NCI-H82 (cell line): ENCODE data around the gene SRXN1.
"Not testable (repeated sequence)": the region's sequence is repeated elsewhere in the genome, so short reads cannot be mapped to it uniquely, and the experiment has no call there.

Experiments used
- DNase-seq: peaks from one replicate; lab custom pipeline; 2025; lab: John Stamatoyannopoulos, UW

SRXN1 gene

DNA sequence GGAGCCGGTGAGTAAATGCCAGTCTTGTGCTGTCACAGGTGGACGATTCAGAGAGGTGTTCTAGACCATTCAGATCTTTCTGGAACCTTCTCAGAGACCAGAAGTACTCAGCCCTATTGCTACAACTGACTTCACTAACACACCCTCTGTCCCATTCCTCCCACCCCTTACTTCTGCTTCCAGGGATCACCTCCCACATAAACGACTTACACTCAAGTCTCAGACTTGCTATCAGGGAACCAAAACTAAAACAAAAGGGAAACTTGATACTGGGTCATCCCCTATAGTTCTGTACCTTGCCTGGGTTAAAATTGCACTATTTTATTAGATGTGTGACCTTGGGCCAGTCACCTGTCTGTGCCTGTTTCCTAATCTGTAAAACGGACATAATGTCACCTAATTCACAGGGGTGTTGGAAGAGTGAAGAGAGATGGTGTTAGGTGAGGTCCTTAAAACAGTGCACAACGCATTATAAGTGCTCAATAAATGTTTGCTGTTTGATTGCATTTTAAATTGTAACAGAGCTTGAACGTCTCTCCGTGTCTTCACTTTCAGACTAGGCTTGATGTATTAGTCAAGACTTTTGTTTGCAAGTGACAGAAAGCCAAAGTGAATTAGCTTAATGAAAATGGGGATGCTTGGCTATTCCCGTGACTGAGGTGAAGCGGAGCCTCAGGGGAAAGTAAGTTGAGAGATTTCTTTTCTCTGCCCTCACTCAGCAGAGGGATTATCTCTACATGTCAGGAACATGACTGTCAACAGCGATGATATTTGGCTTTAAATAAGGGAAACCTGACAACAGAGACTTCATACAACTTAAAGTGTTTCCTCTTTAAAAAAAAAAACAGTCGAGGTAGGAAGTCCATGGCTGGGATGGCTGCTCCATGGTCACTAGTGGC, 3.0 kb upstream of the SRXN1 start:
- DNase-seq = no peak

DNA sequence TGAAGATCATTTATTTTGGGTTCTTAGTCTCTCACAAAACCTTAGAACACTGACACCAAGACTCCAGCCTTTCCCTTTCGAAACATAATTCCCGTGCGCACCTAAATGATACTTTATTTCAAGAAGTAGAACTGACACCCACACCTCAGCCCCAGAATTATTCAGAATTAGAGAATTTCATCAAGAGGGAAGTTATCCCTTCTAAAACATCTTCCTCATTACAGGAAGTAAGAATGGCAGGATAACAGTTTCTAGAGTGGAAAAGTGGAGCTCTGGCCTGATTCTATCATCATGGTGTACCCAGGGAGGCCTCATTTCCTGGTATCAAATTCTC, 1.4 kb upstream of the SRXN1 start:
- no peak for DNase-seq

- peak; percentile 58 for DNase-seq
These were observed 803 bp upstream of the SRXN1 start for GRCh38 chr20:653590-654416.

DNA sequence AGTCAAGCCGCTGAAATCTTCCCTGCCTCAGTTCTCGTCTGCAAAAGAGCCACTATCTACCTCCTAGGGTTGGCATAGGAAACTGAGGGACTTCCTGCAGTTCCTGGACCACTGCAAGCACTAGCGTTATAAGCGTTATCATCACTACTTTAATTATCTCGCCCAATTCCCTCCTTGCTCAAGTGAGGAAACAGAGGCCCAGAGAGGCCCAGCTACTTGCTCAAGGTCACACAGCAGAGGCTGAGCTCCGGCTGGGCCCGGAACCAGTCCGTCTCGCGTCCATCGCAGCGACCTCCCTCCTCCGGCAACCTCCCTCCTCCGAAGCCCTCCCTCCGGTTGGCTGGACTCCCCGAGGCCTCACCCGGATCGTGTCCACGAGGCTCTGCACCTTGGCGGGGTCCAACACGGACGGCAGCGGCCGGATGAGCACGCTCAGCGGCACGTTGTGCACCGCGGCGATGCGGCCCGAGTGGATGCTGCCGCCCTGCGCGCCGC, 338 bp downstream of the SRXN1 start:
- peak; percentile 64 for DNase-seq

GRCh38 chr20:651713-652614, 1.0 kb downstream of the SRXN1 start:
- peak; percentile 47 for DNase-seq

DNA sequence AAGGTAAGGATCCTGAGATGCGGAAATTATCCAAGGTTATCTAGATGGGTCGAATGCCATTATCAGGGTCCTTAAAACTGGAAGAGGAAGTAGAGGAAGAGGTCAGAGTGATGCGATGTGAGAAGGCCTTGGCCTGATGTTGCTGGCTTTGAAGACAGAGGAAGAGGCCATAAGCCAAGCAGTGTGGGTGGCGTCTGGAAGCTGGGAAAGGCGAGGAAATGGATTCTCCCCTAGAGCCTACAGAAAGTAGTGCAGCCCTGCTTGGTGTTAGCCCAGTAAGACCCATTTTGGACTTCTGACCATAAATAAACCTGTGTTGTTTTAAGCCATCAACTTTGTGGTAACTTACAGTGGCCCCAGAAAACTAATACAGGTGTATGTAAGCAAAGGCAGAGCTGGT, 2.0 kb downstream of the SRXN1 start:
- peak; percentile 32 for DNase-seq

- DNase-seq = no peak
These were observed 2.7 kb downstream of the SRXN1 start for GRCh38 chr20:650281-650680.

DNA sequence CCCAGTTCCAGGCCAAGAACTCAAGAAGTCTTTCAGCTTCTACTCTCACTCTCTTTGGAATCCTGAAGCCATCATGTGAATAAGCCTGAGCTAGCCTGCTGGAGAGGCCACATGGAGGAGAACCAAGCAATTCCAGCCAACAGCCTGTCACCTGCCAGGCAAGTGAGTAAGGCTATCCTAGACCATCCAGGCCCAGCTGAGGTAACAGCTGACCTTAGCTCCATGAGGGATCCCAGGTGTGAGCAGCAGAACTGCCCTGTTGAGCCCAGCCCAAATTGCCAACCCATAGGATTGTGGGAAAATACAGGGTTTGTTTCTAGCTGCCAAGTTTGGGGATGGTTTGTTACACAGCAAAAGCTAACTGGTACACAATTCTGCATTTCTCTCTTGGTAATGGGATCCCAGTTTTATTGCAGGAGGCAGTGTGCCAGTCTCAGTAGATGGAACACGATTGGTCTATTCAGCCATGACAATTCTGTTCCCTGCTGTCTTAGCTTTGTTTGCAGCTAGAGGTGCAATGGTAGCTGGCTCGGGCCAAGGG, 5.5 kb downstream of the SRXN1 start:
- DNase-seq = no peak

DNA sequence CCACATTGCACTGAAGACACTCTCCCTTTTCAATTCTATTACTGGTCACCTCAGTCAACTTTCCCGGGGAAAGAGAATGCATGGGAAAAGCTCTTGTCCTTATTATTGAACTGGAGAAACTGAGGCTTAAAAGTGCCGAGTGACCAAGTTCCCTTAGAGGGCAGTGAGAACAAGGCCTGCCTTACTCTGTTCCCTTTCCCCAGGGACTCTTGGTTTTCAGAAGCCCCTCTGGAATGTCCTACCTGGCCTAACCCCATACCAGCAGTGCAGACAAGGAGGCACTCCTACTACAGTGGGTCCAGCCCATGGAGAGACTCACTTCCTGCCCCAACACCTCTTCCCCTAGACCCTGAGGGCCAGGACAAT, 6.1 kb downstream of the SRXN1 start:
- no peak for DNase-seq

- DNase-seq = no peak
These were observed 6.7 kb downstream of the SRXN1 start for GRCh38 chr20:646107-646867.

DNA sequence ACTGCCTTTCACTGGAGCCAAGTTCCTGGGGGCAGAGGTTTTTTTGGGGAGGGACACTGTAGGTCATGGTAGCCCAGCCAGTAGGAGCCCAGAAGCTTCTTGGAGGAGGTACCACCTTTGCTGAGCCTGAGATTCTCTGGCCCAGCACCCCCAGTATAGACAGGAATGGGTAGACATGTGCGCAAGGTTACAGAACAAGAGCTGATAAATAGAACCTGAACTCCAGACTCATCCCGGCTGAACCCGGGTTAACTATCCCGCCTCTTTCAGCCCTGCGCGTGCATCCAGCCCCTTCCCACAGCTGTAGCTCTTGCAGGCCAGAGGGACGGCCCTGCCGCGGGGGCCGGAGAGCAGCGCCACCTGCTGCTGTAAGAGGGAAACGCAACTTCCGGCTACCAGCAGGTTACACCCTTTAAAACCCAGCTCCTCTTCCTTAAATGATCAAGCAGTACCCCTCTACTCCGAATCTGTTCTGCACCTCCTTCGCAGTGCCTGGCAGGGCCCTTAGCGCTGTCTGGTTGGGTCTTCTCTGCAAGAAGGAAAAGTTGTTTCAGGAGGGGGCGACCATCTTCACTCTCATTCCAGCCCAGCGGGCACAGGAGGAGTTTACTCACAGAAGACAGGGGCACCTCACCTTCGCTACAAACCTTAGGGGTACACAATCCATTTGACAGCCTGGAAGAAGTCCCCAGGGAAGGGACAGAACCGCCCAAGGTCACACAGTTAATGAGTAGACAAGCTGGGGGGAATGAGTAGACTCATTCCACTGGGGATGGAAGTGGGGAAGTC, 7.5 kb downstream of the SRXN1 start:
- peak; percentile 89 for DNase-seq

GRCh38 chr20:644692-645317, 8.2 kb downstream of the SRXN1 start:
- DNase-seq = no peak

- peak; percentile 64 for DNase-seq
These were observed 10.4 kb downstream of the SRXN1 start for GRCh38 chr20:642398-643174.

DNA sequence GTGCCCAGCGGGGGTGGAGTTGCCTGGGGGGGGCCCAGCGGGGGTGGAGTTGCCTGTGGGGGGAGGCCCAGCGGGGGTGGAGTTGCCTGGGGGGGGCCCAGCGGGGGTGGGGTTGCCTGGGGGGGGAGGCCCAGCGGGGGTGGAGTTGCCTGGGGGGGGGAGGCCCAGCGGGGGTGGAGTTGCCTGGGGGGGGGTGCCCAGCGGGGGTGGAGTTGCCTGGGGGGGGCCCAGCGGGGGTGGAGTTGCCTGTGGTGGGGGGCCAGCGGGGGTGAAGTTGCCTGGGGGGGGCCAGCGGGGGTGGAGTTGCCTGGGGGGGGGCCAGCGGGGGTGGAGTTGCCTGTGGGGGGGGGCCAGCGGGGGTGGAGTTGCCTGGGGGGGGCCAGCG, 11.0 kb downstream of the SRXN1 start:
- DNase-seq = not testable (repeated sequence)

GRCh38 chr20:641516-641875, 11.5 kb downstream of the SRXN1 start:
- DNase-seq = peak; percentile 70

DNA sequence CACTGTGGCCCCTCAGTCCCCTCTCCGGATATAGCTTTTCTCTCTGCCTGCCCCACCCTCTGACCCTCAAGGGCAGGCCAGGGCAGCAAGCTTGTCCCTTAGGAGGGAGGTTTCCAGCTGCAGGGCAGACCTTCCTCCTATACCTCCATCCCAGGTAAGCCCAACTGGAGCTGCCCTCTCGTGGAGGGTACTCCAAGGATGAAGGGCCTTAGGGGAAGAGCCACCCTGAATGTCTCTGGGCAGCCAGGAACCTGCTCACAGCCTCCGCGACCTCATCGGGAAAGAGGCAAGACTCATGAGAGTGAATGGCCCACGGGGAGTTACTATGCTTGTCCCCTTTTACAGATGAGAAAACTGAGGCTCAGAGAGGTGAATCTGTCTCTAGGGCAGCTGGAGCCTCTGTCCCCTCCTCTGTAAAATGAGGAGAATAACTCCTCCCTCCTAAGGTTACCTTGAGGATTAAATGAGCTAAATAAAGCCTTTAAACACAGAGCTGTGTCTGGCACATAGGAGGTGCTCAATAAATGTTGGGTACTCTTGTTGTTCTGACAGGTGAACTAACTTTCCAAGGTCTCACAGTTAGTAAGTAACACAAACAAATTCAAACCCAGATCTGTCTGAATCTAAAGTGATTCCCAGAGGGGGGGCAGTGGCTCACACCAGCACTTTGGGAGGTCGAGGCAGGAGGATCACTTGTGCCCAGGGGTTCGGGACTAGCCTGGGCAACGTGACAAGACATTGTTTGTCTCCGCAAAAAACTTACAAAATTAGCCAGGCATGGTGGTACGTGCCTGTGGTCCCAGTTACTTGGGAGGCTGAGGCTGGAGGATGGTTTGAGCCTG, 12.1 kb downstream of the SRXN1 start:
- DNase-seq = peak; percentile 51

DNA sequence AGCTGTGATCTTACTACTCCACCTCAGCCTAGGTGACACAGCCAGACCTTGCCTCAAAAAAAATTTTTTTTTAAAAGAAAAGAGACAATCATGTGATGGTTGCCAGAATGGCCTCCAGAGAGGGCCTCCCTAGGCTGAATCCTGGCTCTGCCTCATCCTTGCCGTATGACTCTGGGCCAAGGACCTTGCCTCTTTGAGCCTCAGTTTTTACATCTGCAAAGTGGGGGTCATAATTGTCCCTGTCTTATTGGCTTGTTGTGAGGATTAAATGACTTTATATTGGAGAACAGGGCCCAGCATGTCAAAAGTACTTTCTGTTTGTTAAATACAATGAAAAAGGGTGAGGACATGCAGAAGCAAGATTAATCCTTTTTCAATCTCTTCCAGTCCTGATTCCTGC, 14.4 kb downstream of the SRXN1 start:
- DNase-seq = no peak

DNA sequence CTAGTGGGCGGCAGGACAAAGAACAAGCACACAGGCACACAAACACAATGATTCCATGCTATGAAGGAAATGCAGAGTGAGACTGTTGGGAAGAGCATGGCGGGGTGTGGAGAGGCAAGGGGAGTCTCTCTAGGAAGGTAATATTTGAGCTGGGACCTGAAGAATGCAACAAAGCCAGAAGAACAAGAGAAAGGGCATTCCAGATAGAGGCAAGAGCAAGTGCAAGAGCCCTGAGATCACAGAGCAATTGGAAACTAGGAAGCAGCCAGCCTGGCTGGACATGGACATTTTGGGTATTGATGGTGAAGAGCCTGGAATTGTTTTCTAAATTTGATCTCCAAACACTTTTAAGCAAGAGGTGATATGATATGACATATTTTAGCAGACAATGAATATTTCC, 15.4 kb downstream of the SRXN1 start:
- no peak for DNase-seq
